ENCODE data around the gene LBX1.

The LBX1 gene

GRCh38 chr10:101260764-101261481 lies 31.7 kb upstream of the LBX1 start:
- TF ChIP-seq EZH2phosphoT487 (IDR thresholded peaks at IDR 0.05; ENCODE audit: low read depth): no peak
- TF ChIP-seq, protein P1, sequence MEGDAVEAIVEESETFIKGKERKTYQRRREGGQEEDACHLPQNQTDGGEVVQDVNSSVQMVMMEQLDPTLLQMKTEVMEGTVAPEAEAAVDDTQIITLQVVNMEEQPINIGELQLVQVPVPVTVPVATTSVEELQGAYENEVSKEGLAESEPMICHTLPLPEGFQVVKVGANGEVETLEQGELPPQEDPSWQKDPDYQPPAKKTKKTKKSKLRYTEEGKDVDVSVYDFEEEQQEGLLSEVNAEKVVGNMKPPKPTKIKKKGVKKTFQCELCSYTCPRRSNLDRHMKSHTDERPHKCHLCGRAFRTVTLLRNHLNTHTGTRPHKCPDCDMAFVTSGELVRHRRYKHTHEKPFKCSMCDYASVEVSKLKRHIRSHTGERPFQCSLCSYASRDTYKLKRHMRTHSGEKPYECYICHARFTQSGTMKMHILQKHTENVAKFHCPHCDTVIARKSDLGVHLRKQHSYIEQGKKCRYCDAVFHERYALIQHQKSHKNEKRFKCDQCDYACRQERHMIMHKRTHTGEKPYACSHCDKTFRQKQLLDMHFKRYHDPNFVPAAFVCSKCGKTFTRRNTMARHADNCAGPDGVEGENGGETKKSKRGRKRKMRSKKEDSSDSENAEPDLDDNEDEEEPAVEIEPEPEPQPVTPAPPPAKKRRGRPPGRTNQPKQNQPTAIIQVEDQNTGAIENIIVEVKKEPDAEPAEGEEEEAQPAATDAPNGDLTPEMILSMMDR (IDR thresholded peaks at IDR 0.05; ENCODE audit: low read depth, low read length): no peak
- no peak overlapping the region for H3K4me3 ChIP-seq (ENCODE audit: low read length)

DNA sequence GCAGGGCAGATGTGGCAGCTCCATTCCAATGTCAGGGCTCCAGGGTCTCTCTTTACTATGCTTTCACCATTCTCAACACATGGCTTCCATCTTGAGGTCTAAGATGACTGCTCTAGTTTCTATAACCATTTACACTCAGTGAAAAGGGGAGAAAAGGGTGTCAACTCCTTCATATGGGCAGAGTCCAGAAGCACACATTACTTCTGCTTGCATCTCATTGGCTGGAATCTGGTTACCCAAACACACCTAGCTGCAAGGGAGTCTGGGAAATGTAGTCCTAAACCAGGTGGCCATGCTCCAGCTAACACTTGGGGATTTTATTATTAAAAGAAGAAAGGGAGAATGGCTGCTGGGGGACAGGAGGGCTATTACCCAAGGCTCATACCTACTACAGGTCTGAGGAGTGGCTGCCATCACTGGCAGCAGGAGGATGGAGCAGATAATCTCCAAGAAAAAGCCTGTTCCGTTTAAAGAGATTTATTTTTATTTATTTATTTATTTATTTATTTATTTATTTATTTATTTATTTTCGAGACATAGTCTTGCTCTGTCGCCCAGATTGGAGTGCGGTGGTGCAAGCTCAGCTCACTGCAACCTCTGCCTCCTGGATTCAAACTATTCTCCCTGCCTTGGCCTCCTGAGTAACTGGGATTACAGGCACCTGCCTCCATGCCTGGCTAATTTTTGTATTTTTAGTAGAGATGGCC lies 29.1 kb upstream of the LBX1 start:
- Histone ChIP-seq H3K36me3 (replicated peaks; ENCODE audit: low read depth, low read length) (no peaks in the 10 kb centered on the region), H2AFZ (ENCODE audit: low read depth, low read length) (no peak overlapping the region)

More at GRCh38 chr10:101260764-101261481, 31.7 kb upstream of the LBX1 start:
- H4K20me1 ChIP-seq (ENCODE audit: insufficient read depth, low read length): no peaks in the 10 kb centered on the region
- no peaks in the 10 kb centered on the region for H3K36me3 ChIP-seq (replicated peaks; ENCODE audit: low read depth, low read length)
- H3K27me3 ChIP-seq (ENCODE audit: low read depth, low read length): no peaks in the 10 kb centered on the region
- no peak overlapping the region for H2AFZ ChIP-seq (ENCODE audit: low read depth, low read length)
- H3K4me1 ChIP-seq (ENCODE audit: low read length): no peaks in the 10 kb centered on the region
- H3K79me2 ChIP-seq (ENCODE audit: low read length): no peaks in the 10 kb centered on the region
- no peaks in the 10 kb centered on the region for H3K9me3 ChIP-seq (ENCODE audit: insufficient read depth, low read length)
- H3K27ac ChIP-seq (ENCODE audit: low read length): no peak overlapping the region
- H3K9ac ChIP-seq (ENCODE audit: low read length): no peak overlapping the region
- no peak overlapping the region for H3K4me2 ChIP-seq (ENCODE audit: low read length)

GRCh38 chr10:101257491-101257890 lies 28.2 kb upstream of the LBX1 start:
- no peaks in the 10 kb centered on the region for H3K79me2 ChIP-seq (ENCODE audit: low read length)
- no peak overlapping the region for H3K4me2 ChIP-seq (ENCODE audit: low read length)
- no peaks in the 10 kb centered on the region for H3K27me3 ChIP-seq (ENCODE audit: low read depth, low read length)
- no peaks in the 10 kb centered on the region for H3K9me3 ChIP-seq (ENCODE audit: insufficient read depth, low read length)
- H3K27ac ChIP-seq (ENCODE audit: low read length): no peak overlapping the region
- H4K20me1 ChIP-seq (ENCODE audit: insufficient read depth, low read length): no peaks in the 10 kb centered on the region
- H3K9ac ChIP-seq (ENCODE audit: low read length): no peak overlapping the region
- H3K4me3 ChIP-seq (ENCODE audit: low read length): no peak overlapping the region
- no peaks in the 10 kb centered on the region for H3K36me3 ChIP-seq (replicated peaks; ENCODE audit: low read depth, low read length)
- no peaks in the 10 kb centered on the region for H3K4me1 ChIP-seq (ENCODE audit: low read length)
- TF ChIP-seq EZH2phosphoT487 (IDR thresholded peaks at IDR 0.05; ENCODE audit: low read depth): no peak
- TF ChIP-seq, protein P1 (IDR thresholded peaks at IDR 0.05; ENCODE audit: low read depth, low read length): no peak
- no peak overlapping the region for H2AFZ ChIP-seq (ENCODE audit: low read depth, low read length)

More for the DNA sequence above, 29.1 kb upstream of the LBX1 start:
- no peak overlapping the region for H3K4me2 ChIP-seq (ENCODE audit: low read length)
- no peak overlapping the region for H3K27ac ChIP-seq (ENCODE audit: low read length)
- no peaks in the 10 kb centered on the region for H3K9me3 ChIP-seq (ENCODE audit: insufficient read depth, low read length)
- no peaks in the 10 kb centered on the region for H3K4me1 ChIP-seq (ENCODE audit: low read length)
- H3K27me3 ChIP-seq (ENCODE audit: low read depth, low read length): no peaks in the 10 kb centered on the region
- TF ChIP-seq, protein P1 (IDR thresholded peaks at IDR 0.05; ENCODE audit: low read depth, low read length): no peak
- TF ChIP-seq EZH2phosphoT487 (IDR thresholded peaks at IDR 0.05; ENCODE audit: low read depth): no peak
- no peak overlapping the region for H3K9ac ChIP-seq (ENCODE audit: low read length)
- H3K79me2 ChIP-seq (ENCODE audit: low read length): no peaks in the 10 kb centered on the region
- no peaks in the 10 kb centered on the region for H4K20me1 ChIP-seq (ENCODE audit: insufficient read depth, low read length)
- H3K4me3 ChIP-seq (ENCODE audit: low read length): no peak overlapping the region

- H3K4me1 ChIP-seq (ENCODE audit: low read length): no peaks in the 10 kb centered on the region
- H3K9ac ChIP-seq (ENCODE audit: low read length): no peak overlapping the region
- H3K79me2 ChIP-seq (ENCODE audit: low read length): no peaks in the 10 kb centered on the region
- no peaks in the 10 kb centered on the region for H3K27me3 ChIP-seq (ENCODE audit: low read depth, low read length)
- no peaks in the 10 kb centered on the region for H3K36me3 ChIP-seq (replicated peaks; ENCODE audit: low read depth, low read length)
- H3K27ac ChIP-seq (ENCODE audit: low read length): no peak overlapping the region
- no peak overlapping the region for H2AFZ ChIP-seq (ENCODE audit: low read depth, low read length)
- TF ChIP-seq, protein P1 (IDR thresholded peaks at IDR 0.05; ENCODE audit: low read depth, low read length): no peak
- no peak for TF ChIP-seq EZH2phosphoT487 (IDR thresholded peaks at IDR 0.05; ENCODE audit: low read depth)
- no peaks in the 10 kb centered on the region for H4K20me1 ChIP-seq (ENCODE audit: insufficient read depth, low read length)
- H3K9me3 ChIP-seq (ENCODE audit: insufficient read depth, low read length): no peaks in the 10 kb centered on the region
- H3K4me3 ChIP-seq (ENCODE audit: low read length): no peak overlapping the region
- no peak overlapping the region for H3K4me2 ChIP-seq (ENCODE audit: low read length)
These were observed 27.8 kb upstream of the LBX1 start for GRCh38 chr10:101257084-101257483.

Measured in OCI-LY3 (cell line).